Keratinocyte (primary cell): ENCODE measurements around the gene NCK2. TPM values are rescaled to one million over a fixed set of nuclear protein-coding genes. Genes with fewer than 3 reads are reported as not detected.

Experiments
- DNase-seq: peaks from one replicate; pipeline ENCODE4 v3.0.0-alpha.2; 2011; ENCODE audit warnings: low read depth, missing footprints, low spot score
- FAIRE-seq: peaks from 2 replicates; lab custom pipeline; 2011; peaks lifted over from hg19 to GRCh38; lab: Jason Lieb, UNC
- H2AFZ ChIP-seq: 2 replicates; pipeline ENCODE4 v1.6.0; 2012; ENCODE audit warnings: low read length, control low read depth, inconsistent platforms; ENCODE audit not compliant: control insufficient read depth
- H3K27ac ChIP-seq: 2 replicates; pipeline ENCODE4 v1.5.1; 2011; ENCODE audit warnings: low read length; ENCODE audit not compliant: control insufficient read depth, insufficient read depth
- H3K27me3 ChIP-seq: 3 replicates; pipeline ENCODE4 v1.6.0; 2011; ENCODE audit warnings: low read length; ENCODE audit not compliant: control insufficient read depth, insufficient read depth; ENCODE audit errors: extremely low read depth
- H3K36me3 ChIP-seq, 2 experiments: 2 replicates in 1 of 2; 3 replicates in 1 of 2; pipeline ENCODE4 v1.5.1; 2011; ENCODE audit warnings: low read length in 2 of 2, mild to moderate bottlenecking in 1 of 2; ENCODE audit not compliant: control insufficient read depth in 2 of 2, insufficient read depth in 2 of 2; ENCODE audit errors: extremely low read depth in 1 of 2
- H3K4me1 ChIP-seq: 3 replicates; pipeline ENCODE4 v1.5.1; 2011; ENCODE audit warnings: low read length; ENCODE audit not compliant: control insufficient read depth, insufficient read depth; ENCODE audit errors: extremely low read depth
- H3K4me2 ChIP-seq: 3 replicates; pipeline ENCODE4 v1.6.0; 2011; ENCODE audit warnings: low read depth, low read length; ENCODE audit not compliant: control insufficient read depth, insufficient read depth; ENCODE audit errors: extremely low read depth
- H3K4me3 ChIP-seq, 3 experiments: fragments of 200-600 bp in 1 of 3; sonication (generic) in 1 of 3; 2 replicates in 2 of 3; 3 replicates in 1 of 3; pipeline ENCODE4 v1.5.1; 2011 to 2016; ENCODE audit warnings: low read length in 3 of 3, mild to moderate bottlenecking in 3 of 3, control low read depth in 2 of 3, inconsistent platforms in 1 of 3, low read depth in 1 of 3, mixed read lengths in 1 of 3, mixed run types in 1 of 3, moderate library complexity in 1 of 3; ENCODE audit not compliant: control insufficient read depth in 2 of 3, insufficient read depth in 2 of 3; ENCODE audit errors: extremely low read depth in 1 of 3
- H3K79me2 ChIP-seq: 2 replicates; pipeline ENCODE4 v1.6.0; 2012; ENCODE audit warnings: low read length; ENCODE audit not compliant: control insufficient read depth, insufficient read depth
- H3K9ac ChIP-seq: 3 replicates; pipeline ENCODE4 v1.6.0; 2011; ENCODE audit warnings: low read length; ENCODE audit not compliant: control insufficient read depth, insufficient read depth; ENCODE audit errors: extremely low read depth
- H3K9me1 ChIP-seq: 3 replicates; pipeline ENCODE4 v1.6.0; 2011; ENCODE audit warnings: low read length; ENCODE audit not compliant: control insufficient read depth, insufficient read depth; ENCODE audit errors: extremely low read depth
- H3K9me3 ChIP-seq: 2 replicates; pipeline ENCODE4 v1.5.1; 2012; ENCODE audit warnings: low read depth, low read length; ENCODE audit not compliant: control insufficient read depth
- H4K20me1 ChIP-seq: 3 replicates; pipeline ENCODE4 v1.6.0; 2011; ENCODE audit warnings: low read length; ENCODE audit not compliant: control insufficient read depth, insufficient read depth; ENCODE audit errors: extremely low read depth
- EZH2 ChIP-seq: IDR thresholded peaks from one replicate; pipeline ENCODE4 v1.6.1; 2012; ENCODE audit warnings: inconsistent platforms, mild to moderate bottlenecking, low read length, moderate library complexity
- dilution Hi-C: fragments of 300-500 bp; cut with MboI; formaldehyde crosslinking; loops from one replicate; pipeline ENCODE4 v1.7.0; 2020; ENCODE audit warnings: low sequenced_read_pairs; ENCODE audit not compliant: extremely low pct_ligation_motif_present
- polyA plus RNA-seq, 5 experiments: library from polyadenylated mRNA; depleted of rRNA in 3 of 5; stranded (reverse) in 3 of 5; stranded (forward) in 1 of 5; unstranded in 1 of 5; fragments of >200 nt; gene quantifications; 1 replicate in 1 of 5; 2 replicates in 3 of 5; 3 replicates in 1 of 5; pipeline versions ENCODE4 v1.2.1 to v1.2.3, GENCODE V29; 2011 to 2012; ENCODE audit warnings: missing spikeins in 2 of 5, low read depth in 1 of 5, low replicate concordance in 1 of 5
- TF ChIP-seq, protein P1 (sequence below), 3 experiments: IDR thresholded peaks in 1 of 3; conservative IDR thresholded peaks in 1 of 3; optimal IDR thresholded peaks in 1 of 3; 2 replicates in 2 of 3; 3 replicates in 1 of 3; pipeline versions ENCODE3 to v1.5.1; 2011; ENCODE audit warnings: low read length in 3 of 3, mild to moderate bottlenecking in 3 of 3, moderate library complexity in 2 of 3, control low read depth in 1 of 3, inconsistent platforms in 1 of 3; ENCODE audit not compliant: insufficient read depth in 2 of 3; ENCODE audit errors: extremely low read depth in 1 of 3

The NCK2 gene
- polyA plus RNA-seq, 1 donor (not counting 4 experiments of a cell fraction or from before 2014, with no cell fraction given): 31.4 TPM

DNA sequence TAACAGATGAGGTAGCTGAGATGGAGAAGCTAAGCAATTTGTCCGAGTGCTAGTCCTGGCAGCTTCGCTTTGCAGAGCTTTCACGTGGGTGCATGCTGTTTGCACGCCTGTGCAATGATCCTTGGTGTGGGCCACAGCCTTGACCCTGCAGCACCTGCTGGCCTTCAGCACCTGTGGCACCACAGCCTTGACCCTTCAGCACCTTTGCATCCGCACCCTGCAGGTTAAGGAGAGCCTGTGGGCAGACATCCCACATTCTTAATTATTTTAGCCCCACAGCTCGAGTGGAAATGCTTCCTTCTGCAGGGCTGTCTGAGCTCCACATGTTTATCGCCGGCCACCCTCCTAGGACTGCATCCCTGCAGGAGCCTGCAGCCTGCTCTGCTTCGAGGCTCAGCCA lies 19.3 kb downstream of the NCK2 start:
- Histone ChIP-seq H3K36me3 (peaks cover 8 to 9% of the 10 kb centered on the region in 2 experiments), H3K27me3 (no peaks in the 10 kb centered on the region), H3K9me1 (peaks cover 2% of the 10 kb centered on the region), H3K79me2 (peaks cover 90% of the 10 kb centered on the region), H3K4me2 (no peak overlapping the region), H2AFZ (no peak overlapping the region), H3K4me1 (peaks cover 11% of the 10 kb centered on the region), H3K9me3 (no peaks in the 10 kb centered on the region), H4K20me1 (peaks cover 23% of the 10 kb centered on the region), H3K9ac (no peak overlapping the region), H3K4me3 (no peak overlapping the region), H3K27ac (no peak overlapping the region)
- dilution Hi-C loops: loop anchor here (25.0 kb wide), 1 partner anchor 202 kb away; no protein-coding TSS in a partner anchor
- no peak for TF ChIP-seq EZH2
- TF ChIP-seq, protein P1, sequence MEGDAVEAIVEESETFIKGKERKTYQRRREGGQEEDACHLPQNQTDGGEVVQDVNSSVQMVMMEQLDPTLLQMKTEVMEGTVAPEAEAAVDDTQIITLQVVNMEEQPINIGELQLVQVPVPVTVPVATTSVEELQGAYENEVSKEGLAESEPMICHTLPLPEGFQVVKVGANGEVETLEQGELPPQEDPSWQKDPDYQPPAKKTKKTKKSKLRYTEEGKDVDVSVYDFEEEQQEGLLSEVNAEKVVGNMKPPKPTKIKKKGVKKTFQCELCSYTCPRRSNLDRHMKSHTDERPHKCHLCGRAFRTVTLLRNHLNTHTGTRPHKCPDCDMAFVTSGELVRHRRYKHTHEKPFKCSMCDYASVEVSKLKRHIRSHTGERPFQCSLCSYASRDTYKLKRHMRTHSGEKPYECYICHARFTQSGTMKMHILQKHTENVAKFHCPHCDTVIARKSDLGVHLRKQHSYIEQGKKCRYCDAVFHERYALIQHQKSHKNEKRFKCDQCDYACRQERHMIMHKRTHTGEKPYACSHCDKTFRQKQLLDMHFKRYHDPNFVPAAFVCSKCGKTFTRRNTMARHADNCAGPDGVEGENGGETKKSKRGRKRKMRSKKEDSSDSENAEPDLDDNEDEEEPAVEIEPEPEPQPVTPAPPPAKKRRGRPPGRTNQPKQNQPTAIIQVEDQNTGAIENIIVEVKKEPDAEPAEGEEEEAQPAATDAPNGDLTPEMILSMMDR (optimal IDR thresholded peaks at IDR 0.05 in 1 of 3, IDR thresholded peaks at IDR 0.05 in 1 of 3, conservative IDR thresholded peaks at IDR 0.05 in 1 of 3; ENCODE audit: extremely low read depth in 1 of 3, insufficient read depth in 2 of 3, low read length in 3 of 3): no peak
- DNase-seq (no peak), FAIRE-seq (no peak)

- FAIRE-seq: peak; percentile 61
- dilution Hi-C loops: loop anchor here (25.0 kb wide), 1 partner anchor 203 kb away; no protein-coding TSS in a partner anchor
- H3K36me3 ChIP-seq: peaks cover 8 to 9% of the 10 kb centered on the region in 2 experiments
- TF ChIP-seq, protein P1 (optimal IDR thresholded peaks at IDR 0.05 in 1 of 3, IDR thresholded peaks at IDR 0.05 in 1 of 3, conservative IDR thresholded peaks at IDR 0.05 in 1 of 3; ENCODE audit: extremely low read depth in 1 of 3, insufficient read depth in 2 of 3, low read length in 3 of 3): no peak
- no peak for TF ChIP-seq EZH2
- H4K20me1 ChIP-seq: peaks cover 18% of the 10 kb centered on the region
- H3K4me1 ChIP-seq: peaks cover 14% of the 10 kb centered on the region
- no peaks in the 10 kb centered on the region for H3K9me3 ChIP-seq
- peak; percentile 28 for DNase-seq
- no peaks in the 10 kb centered on the region for H3K27me3 ChIP-seq
- peak overlapping the region; percentile 8 for H3K4me2 ChIP-seq
- H3K79me2 ChIP-seq: peaks cover 88% of the 10 kb centered on the region
- no peak overlapping the region for H3K4me3 ChIP-seq
- H3K9ac ChIP-seq: no peak overlapping the region
- H2AFZ ChIP-seq: no peak overlapping the region
- H3K27ac ChIP-seq: no peak overlapping the region
- peaks cover 2% of the 10 kb centered on the region for H3K9me1 ChIP-seq
Measured at GRCh38 chr2:105765415-105766299, 20.9 kb downstream of the NCK2 start.
